HCT116 (cell line): ENCODE measurements around the gene WDR19. TPM values are rescaled to one million over a fixed set of nuclear protein-coding genes. Genes with fewer than 3 reads are reported as not detected.

Source experiments
- ATAC-seq: fragments of 200-7000 bp; cut with Tn5 transposase; 2 replicates; pipeline ENCODE4 v1.9.1; 2020; ENCODE audit warnings: mild to moderate bottlenecking, moderate library complexity
- BruUV-seq: library from RNA; stranded (reverse); fragments of 400-500 nt; replicated peaks from 2 replicates; lab custom pipeline; 2021; lab: Mats Ljungman, UMichigan
- CTCF ChIA-PET: fragments of 300-600 bp; sonication (Branson Sonifier 250); formaldehyde crosslinking; loops from one replicate; lab custom pipeline; 2021; ENCODE audit warnings: antibody characterized with exemption; lab: Charles Lee
- POLR2A ChIA-PET: fragments of 300-600, 350-600 bp; sonication (Branson Sonifier 250); formaldehyde crosslinking; loops from one replicate; lab custom pipeline; 2021; ENCODE audit warnings: antibody characterized with exemption; lab: Charles Lee
- RAD21 ChIA-PET, 2 experiments: fragments of 300-600 bp; sonication (Branson Sonifier 250); formaldehyde crosslinking; loops; one replicate each; lab custom pipeline; 2023; ENCODE audit warnings: low total read pairs in 2 of 2; ENCODE audit not compliant: uncharacterized antibody in 2 of 2, unreplicated experiment in 2 of 2, low non-redundant PET in 1 of 2; lab: Charles Lee
- DNase-seq: peaks from one replicate; pipeline ENCODE4 v3.0.0-alpha.2; 2010; ENCODE audit warnings: low read depth, low spot score
- H2AFZ ChIP-seq: fragments of 200-600 bp; shearing (Covaris generic), sonication (generic); 2 replicates; pipeline ENCODE4 v1.6.1; 2017; ENCODE audit warnings: low read depth, mixed run types, mixed read lengths, antibody characterized with exemption, low read length; ENCODE audit not compliant: poor library complexity, severe bottlenecking
- H3K27ac ChIP-seq: 2 replicates; pipeline ENCODE4 v1.5.1; 2012; ENCODE audit warnings: low read depth, low read length
- H3K27me3 ChIP-seq: fragments of 200-600 bp; sonication (generic); 2 replicates; pipeline ENCODE4 v1.6.1; 2016; ENCODE audit warnings: mixed run types, low read length, mixed read lengths; ENCODE audit not compliant: insufficient read depth
- H3K36me3 ChIP-seq, 2 experiments: fragments of 200-500 bp in 1 of 2; fragments of 200-600 bp in 1 of 2; sonication (Bioruptor generic) in 1 of 2; sonication (generic) in 1 of 2; 2 replicates each; pipeline versions ENCODE4 v1.5.1 to v1.6.1; 2014 to 2016; ENCODE audit warnings: low read length in 2 of 2, inconsistent platforms in 1 of 2, mixed read lengths in 1 of 2, mixed run types in 1 of 2; ENCODE audit not compliant: insufficient read depth in 2 of 2, control insufficient read depth in 1 of 2
- H3K4me1 ChIP-seq, 2 experiments: fragments of 200-600 bp in 1 of 2; sonication (generic) in 1 of 2; 2 replicates each; pipeline versions ENCODE4 v1.5.1 to v1.6.1; 2012 to 2017; ENCODE audit warnings: low read length in 2 of 2, inconsistent platforms in 1 of 2, mild to moderate bottlenecking in 1 of 2, mixed read lengths in 1 of 2, mixed run types in 1 of 2, moderate library complexity in 1 of 2; ENCODE audit not compliant: insufficient read depth in 2 of 2, control insufficient read depth in 1 of 2
- H3K4me2 ChIP-seq: fragments of 200-600 bp; sonication (generic); 2 replicates; pipeline ENCODE4 v1.6.1; 2017; ENCODE audit warnings: mixed run types, low read length, mixed read lengths
- H3K4me3 ChIP-seq, 2 experiments: fragments of 200-600 bp in 1 of 2; sonication (generic) in 1 of 2; replicated peaks in 1 of 2; 2 replicates each; pipeline ENCODE4 v1.5.1; 2011 to 2016; ENCODE audit warnings: low read length in 2 of 2, control low read depth in 1 of 2, low read depth in 1 of 2, mild to moderate bottlenecking in 1 of 2, mixed read lengths in 1 of 2, mixed run types in 1 of 2
- H3K79me2 ChIP-seq: fragments of 200-600 bp; sonication (generic); 2 replicates; pipeline ENCODE4 v1.6.1; 2017; ENCODE audit warnings: mild to moderate bottlenecking, mixed run types, low read length, moderate library complexity, mixed read lengths; ENCODE audit not compliant: insufficient read depth
- H3K9ac ChIP-seq: fragments of 200-600 bp; sonication (generic); 2 replicates; pipeline ENCODE4 v1.6.1; 2016; ENCODE audit warnings: low read length, mixed read lengths
- H3K9me2 ChIP-seq: fragments of 200-600 bp; sonication (generic), shearing (Covaris generic); 2 replicates; pipeline ENCODE4 v1.6.1; 2017; ENCODE audit warnings: mixed run types, mild to moderate bottlenecking, moderate library complexity; ENCODE audit not compliant: insufficient read depth
- H3K9me3 ChIP-seq, 2 experiments: fragments of 200-500 bp in 1 of 2; fragments of 200-600 bp in 1 of 2; sonication (Bioruptor generic) in 1 of 2; sonication (generic) in 1 of 2; 2 replicates each; pipeline ENCODE4 v1.6.1; 2014 to 2017; ENCODE audit warnings: low read length in 2 of 2, mixed read lengths in 2 of 2, inconsistent platforms in 1 of 2, low read depth in 1 of 2, mild to moderate bottlenecking in 1 of 2, mixed run types in 1 of 2, moderate library complexity in 1 of 2; ENCODE audit not compliant: control insufficient read depth in 1 of 2, insufficient read depth in 1 of 2
- H4K20me1 ChIP-seq: fragments of 200-600 bp; sonication (generic), shearing (Covaris generic); 2 replicates; pipeline ENCODE4 v1.6.1; 2017; ENCODE audit warnings: mixed run types, mild to moderate bottlenecking, moderate library complexity; ENCODE audit not compliant: insufficient read depth
- ATF3 ChIP-seq: IDR thresholded peaks from 2 replicates; pipeline ENCODE4 v1.6.1; 2012
- CTCF ChIP-seq, 3 experiments: fragments of 200-600 bp in 1 of 3; sonication (generic) in 1 of 3; IDR thresholded peaks in 2 of 3; conservative IDR thresholded peaks in 1 of 3; 2 replicates each; pipeline ENCODE4 v1.5.1; 2012 to 2017; ENCODE audit warnings: low read depth in 2 of 3, low read length in 2 of 3, antibody characterized with exemption in 1 of 3, borderline replicate concordance in 1 of 3, control low read depth in 1 of 3, mild to moderate bottlenecking in 1 of 3, mixed read lengths in 1 of 3, mixed run types in 1 of 3, moderate library complexity in 1 of 3; ENCODE audit not compliant: insufficient read depth in 1 of 3
- EZH2 ChIP-seq: fragments of 200-600 bp; sonication (generic); IDR thresholded peaks from 2 replicates; pipeline ENCODE4 v1.6.1; 2017; ENCODE audit warnings: antibody characterized with exemption, mixed run types
- FOSL1 ChIP-seq: IDR thresholded peaks from 2 replicates; pipeline ENCODE4 v1.6.1; 2012; ENCODE audit warnings: low read depth
- JUND ChIP-seq: IDR thresholded peaks from 2 replicates; pipeline ENCODE4 v1.6.1; 2012
- MAX ChIP-seq: IDR thresholded peaks from 2 replicates; pipeline ENCODE4 v1.6.1; 2012
- SRF ChIP-seq: IDR thresholded peaks from 2 replicates; pipeline ENCODE4 v1.6.1; 2012; ENCODE audit warnings: low read depth
- TCF7L2 ChIP-seq: IDR thresholded peaks from 2 replicates; pipeline ENCODE4 v1.7.0; 2011; ENCODE audit warnings: borderline replicate concordance, inconsistent platforms; ENCODE audit not compliant: insufficient read depth, insufficient read length; ENCODE audit errors: extremely low read depth
- YY1 ChIP-seq: IDR thresholded peaks from 2 replicates; pipeline ENCODE4 v1.6.1; 2011; ENCODE audit warnings: low read length, low read depth, moderate library complexity, mild to moderate bottlenecking; ENCODE audit not compliant: insufficient replicate concordance; ENCODE audit errors: extremely low read depth
- ZNF274 ChIP-seq: fragments of 200-500 bp; sonication (Bioruptor generic); IDR thresholded peaks from 2 replicates; pipeline ENCODE4 v1.6.1; 2014; ENCODE audit warnings: mild to moderate bottlenecking, low read depth, low read length, inconsistent platforms
- intact Hi-C: fragments of 100-400 bp; cut with micrococcal nuclease; formaldehyde crosslinking; loops from 2 replicates; pipeline ENCODE4 v1.10.0; 2022
- total RNA-seq: library from RNA; stranded (reverse); gene quantifications from one replicate; pipeline ENCODE4 v1.2.1, GENCODE V29; 2021; ENCODE audit not compliant: unreplicated experiment

Gene WDR19
- total RNA-seq, 1 experiment from 2014 or later = 18.8 TPM

GRCh38 chr4:39287223-39287622 lies 104.9 kb downstream of the WDR19 start:
- intact Hi-C loops = no loop called here
- DNase-seq (no peak), ATAC-seq (no peak)
- Histone ChIP-seq H3K4me3 (no peak overlapping the region), H2AFZ (no peak overlapping the region), H3K4me1 (no peaks in the 10 kb centered on the region), H3K36me3 (peaks cover 29 to 42% of the 10 kb centered on the region in 2 experiments; a peak in 3 of 4 replicates), H3K9me3 (no peaks in the 10 kb centered on the region), H3K9me2 (no peaks in the 10 kb centered on the region), H4K20me1 (no peaks in the 10 kb centered on the region), H3K4me2 (no peak overlapping the region), H3K27ac (no peak overlapping the region), H3K27me3 (no peaks in the 10 kb centered on the region), H3K9ac (no peak overlapping the region), H3K79me2 (no peaks in the 10 kb centered on the region)
- CTCF ChIA-PET = no interaction called here
- POLR2A ChIA-PET = no interaction called here
- no TSS peak for BruUV-seq
- RAD21 ChIA-PET = no interaction called here
- TF ChIP-seq MAX (no peak), SRF (no peak), EZH2 (no peak), JUND (no peak), FOSL1 (no peak), YY1 (no peak), ATF3 (no peak), TCF7L2 (no peak), ZNF274 (no peak), CTCF (IDR thresholded peaks at IDR 0.05 in 2 of 3, conservative IDR thresholded peaks at IDR 0.05 in 1 of 3; ENCODE audit: borderline replicate concordance in 1 of 3, insufficient read depth in 1 of 3, low read depth in 2 of 3, low read length in 2 of 3) (no peak)
